ENCODE measurements around the gene FOXL3.
"Not testable (repeated sequence)": the region's sequence is repeated elsewhere in the genome, so short reads cannot be mapped to it uniquely, and the experiment has no call there.

FOXL3 gene

GRCh38 chr7:285731-286130 lies 4.2 kb upstream of the FOXL3 start:
- peaks cover 12% of the 10 kb centered on the region for H3K27me3 Mint-ChIP-seq (ENCODE audit: low read depth)
- no peak overlapping the region for H3K4me3 Mint-ChIP-seq
- H3K9me3 Mint-ChIP-seq, result no peaks in the 10 kb centered on the region
- no peak overlapping the region for H3K27ac Mint-ChIP-seq
- H3K36me3 Mint-ChIP-seq (ENCODE audit: low read depth), result no peaks in the 10 kb centered on the region
- no peaks in the 10 kb centered on the region for H3K4me1 Mint-ChIP-seq (ENCODE audit: low read depth)

GRCh38 chr7:286266-286665 lies 3.7 kb upstream of the FOXL3 start:
- H3K27me3 Mint-ChIP-seq (ENCODE audit: low read depth), result peaks cover 14% of the 10 kb centered on the region
- H3K36me3 Mint-ChIP-seq (ENCODE audit: low read depth), result no peaks in the 10 kb centered on the region
- H3K9me3 Mint-ChIP-seq, result no peaks in the 10 kb centered on the region
- H3K27ac Mint-ChIP-seq, result no peak overlapping the region
- H3K4me3 Mint-ChIP-seq, result no peak overlapping the region
- no peaks in the 10 kb centered on the region for H3K4me1 Mint-ChIP-seq (ENCODE audit: low read depth)

DNA sequence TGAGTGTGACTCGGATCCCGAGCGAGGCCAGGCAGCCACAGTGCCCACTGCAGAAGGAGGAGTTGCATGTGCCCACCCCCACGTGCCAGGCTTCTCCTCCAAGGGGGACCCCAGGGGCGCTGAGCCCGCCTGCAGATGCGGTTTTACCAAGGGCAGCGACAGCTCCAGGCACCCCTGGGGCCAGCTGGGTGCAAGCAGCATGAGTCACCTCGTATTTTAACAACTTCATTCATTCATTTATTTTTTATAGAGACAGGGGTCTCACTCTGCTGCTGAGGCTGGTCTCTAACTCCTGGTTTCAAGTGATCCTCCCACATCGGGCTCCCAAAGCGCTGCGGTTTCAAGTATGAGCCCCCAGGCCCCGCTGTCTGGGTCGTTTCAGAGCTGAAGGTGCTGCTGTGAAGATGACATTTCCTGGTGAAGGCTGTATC lies 1.3 kb upstream of the FOXL3 start:
- H3K27me3 Mint-ChIP-seq (ENCODE audit: low read depth), result peaks cover 34% of the 10 kb centered on the region
- H3K4me3 Mint-ChIP-seq, result no peak overlapping the region
- no peaks in the 10 kb centered on the region for H3K9me3 Mint-ChIP-seq
- H3K27ac Mint-ChIP-seq, result no peak overlapping the region
- no peaks in the 10 kb centered on the region for H3K4me1 Mint-ChIP-seq (ENCODE audit: low read depth)
- no peaks in the 10 kb centered on the region for H3K36me3 Mint-ChIP-seq (ENCODE audit: low read depth)

GRCh38 chr7:289209-289755 lies 688 bp upstream of the FOXL3 start:
- Mint-ChIP-seq H3K4me1 (ENCODE audit: low read depth) (no peaks in the 10 kb centered on the region), H3K4me3 (no peak overlapping the region), H3K9me3 (no peaks in the 10 kb centered on the region), H3K27me3 (ENCODE audit: low read depth) (peaks cover 34% of the 10 kb centered on the region), H3K27ac (no peak overlapping the region), H3K36me3 (ENCODE audit: low read depth) (no peaks in the 10 kb centered on the region)

DNA sequence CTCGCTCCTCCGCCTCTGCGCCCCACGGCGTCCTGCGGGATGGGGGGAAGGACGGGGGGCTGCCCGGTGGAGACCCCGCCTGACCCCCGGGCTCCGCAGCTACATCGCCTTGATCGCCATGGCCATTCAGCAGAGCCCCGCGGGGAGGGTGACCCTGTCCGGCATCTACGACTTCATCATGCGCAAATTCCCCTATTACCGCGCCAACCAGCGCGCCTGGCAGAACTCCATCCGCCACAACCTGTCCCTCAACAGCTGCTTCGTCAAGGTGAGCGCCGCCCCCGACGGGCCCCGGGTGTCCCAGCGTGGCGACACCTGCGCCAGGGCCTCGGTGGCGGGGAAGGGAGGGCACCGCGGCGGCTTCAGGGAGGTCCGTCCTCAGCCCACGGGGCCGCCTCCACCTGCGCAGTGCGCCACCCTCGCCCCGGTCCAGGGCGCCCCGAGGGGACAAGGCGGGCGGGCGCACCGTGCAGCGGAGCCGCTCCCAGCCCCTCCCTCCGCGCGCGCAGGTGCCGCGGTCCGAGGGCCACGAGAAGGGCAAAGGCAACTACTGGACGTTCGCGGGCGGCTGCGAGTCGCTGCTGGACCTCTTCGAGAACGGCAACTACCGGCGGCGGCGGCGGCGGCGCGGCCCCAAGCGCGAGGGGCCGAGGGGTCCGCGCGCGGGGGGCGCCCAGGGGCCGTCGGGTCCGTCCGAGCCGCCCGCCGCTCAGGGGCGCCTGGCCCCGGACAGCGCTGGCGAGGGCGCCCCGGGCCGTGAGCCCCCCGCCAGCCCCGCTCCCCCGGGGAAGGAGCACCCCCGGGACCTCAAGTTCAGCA lies 793 bp downstream of the FOXL3 start:
- Mint-ChIP-seq H3K36me3 (ENCODE audit: low read depth) (no peaks in the 10 kb centered on the region), H3K4me3 (no peak overlapping the region), H3K27ac (no peak overlapping the region), H3K9me3 (no peaks in the 10 kb centered on the region), H3K27me3 (ENCODE audit: low read depth) (peaks cover 34% of the 10 kb centered on the region), H3K4me1 (ENCODE audit: low read depth) (no peaks in the 10 kb centered on the region)

- Mint-ChIP-seq H3K36me3 (ENCODE audit: low read depth) (no peaks in the 10 kb centered on the region), H3K4me1 (ENCODE audit: low read depth) (no peaks in the 10 kb centered on the region), H3K4me3 (no peak overlapping the region), H3K27me3 (ENCODE audit: low read depth) (peaks cover 34% of the 10 kb centered on the region), H3K27ac (no peak overlapping the region), H3K9me3 (no peaks in the 10 kb centered on the region)
Observed at GRCh38 chr7:291373-292092, 1.6 kb downstream of the FOXL3 start.

- peaks cover 34% of the 10 kb centered on the region for H3K27me3 Mint-ChIP-seq (ENCODE audit: low read depth)
- H3K27ac Mint-ChIP-seq, result no peak overlapping the region
- H3K4me1 Mint-ChIP-seq (ENCODE audit: low read depth), result no peaks in the 10 kb centered on the region
- H3K9me3 Mint-ChIP-seq, result no peaks in the 10 kb centered on the region
- no peaks in the 10 kb centered on the region for H3K36me3 Mint-ChIP-seq (ENCODE audit: low read depth)
- no peak overlapping the region for H3K4me3 Mint-ChIP-seq
Observed at GRCh38 chr7:292226-292625, 2.3 kb downstream of the FOXL3 start.

DNA sequence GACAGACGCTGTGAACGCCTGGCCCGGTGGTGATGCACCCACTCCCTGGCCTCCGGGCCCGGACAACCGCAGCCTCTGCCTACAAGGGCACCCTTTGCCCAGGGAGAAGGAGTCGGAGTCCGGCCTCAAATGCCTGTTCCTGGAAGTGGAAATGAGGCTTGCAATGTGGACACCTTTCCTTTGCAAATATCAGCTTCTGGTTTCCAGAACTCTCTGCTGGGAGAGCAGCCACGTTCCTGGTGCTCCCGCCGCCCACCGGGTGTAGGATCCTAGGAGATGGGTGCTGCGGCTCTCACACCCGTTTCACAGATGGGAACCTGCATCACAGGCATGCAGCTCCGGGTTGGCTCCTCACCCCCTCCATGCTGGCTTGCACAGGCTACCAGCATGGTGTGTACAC lies 2.9 kb downstream of the FOXL3 start:
- Mint-ChIP-seq H3K4me3 (no peak overlapping the region), H3K36me3 (ENCODE audit: low read depth) (no peaks in the 10 kb centered on the region), H3K9me3 (no peaks in the 10 kb centered on the region), H3K4me1 (ENCODE audit: low read depth) (no peaks in the 10 kb centered on the region), H3K27ac (no peak overlapping the region), H3K27me3 (ENCODE audit: low read depth) (peaks cover 30% of the 10 kb centered on the region)

DNA sequence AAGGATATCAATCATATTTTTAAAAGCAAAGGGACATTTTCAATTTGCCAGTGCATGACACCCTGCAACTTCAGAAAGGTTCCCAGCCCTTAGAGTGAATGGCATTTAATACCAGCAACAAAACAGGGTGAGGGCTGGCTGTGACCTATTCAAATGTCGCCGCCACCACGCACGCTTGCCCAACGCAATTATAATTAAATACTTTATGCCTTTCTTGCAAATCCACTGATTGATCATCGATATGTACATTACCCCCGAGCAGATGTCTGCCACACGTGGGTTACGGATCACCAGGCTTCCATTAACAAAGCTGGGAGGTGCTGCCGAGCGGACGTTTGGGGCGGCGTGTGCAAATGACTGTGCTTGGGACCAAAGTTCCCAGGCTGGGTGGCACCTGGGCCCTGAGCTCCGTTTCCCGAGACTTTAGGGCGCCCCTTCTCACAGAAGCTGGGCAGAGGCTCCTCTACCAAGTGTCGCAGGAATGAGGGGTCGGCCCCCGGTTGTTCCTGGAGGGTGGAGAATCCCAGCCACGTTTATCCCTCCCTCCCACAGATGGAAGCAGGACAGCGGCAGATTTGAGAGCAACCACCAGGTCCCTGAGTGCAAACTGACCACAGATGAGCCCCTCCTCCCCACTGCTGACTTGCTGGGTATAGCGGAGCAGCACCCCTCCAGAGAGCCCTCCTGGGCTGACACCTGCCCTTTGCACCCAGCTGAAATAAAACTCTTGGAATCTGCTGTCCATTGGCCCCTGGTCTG lies 3.9 kb downstream of the FOXL3 start:
- Mint-ChIP-seq H3K4me3 (no peak overlapping the region), H3K4me1 (ENCODE audit: low read depth) (no peaks in the 10 kb centered on the region), H3K27me3 (ENCODE audit: low read depth) (peaks cover 26% of the 10 kb centered on the region), H3K9me3 (no peaks in the 10 kb centered on the region), H3K27ac (no peak overlapping the region), H3K36me3 (ENCODE audit: low read depth) (no peaks in the 10 kb centered on the region)

DNA sequence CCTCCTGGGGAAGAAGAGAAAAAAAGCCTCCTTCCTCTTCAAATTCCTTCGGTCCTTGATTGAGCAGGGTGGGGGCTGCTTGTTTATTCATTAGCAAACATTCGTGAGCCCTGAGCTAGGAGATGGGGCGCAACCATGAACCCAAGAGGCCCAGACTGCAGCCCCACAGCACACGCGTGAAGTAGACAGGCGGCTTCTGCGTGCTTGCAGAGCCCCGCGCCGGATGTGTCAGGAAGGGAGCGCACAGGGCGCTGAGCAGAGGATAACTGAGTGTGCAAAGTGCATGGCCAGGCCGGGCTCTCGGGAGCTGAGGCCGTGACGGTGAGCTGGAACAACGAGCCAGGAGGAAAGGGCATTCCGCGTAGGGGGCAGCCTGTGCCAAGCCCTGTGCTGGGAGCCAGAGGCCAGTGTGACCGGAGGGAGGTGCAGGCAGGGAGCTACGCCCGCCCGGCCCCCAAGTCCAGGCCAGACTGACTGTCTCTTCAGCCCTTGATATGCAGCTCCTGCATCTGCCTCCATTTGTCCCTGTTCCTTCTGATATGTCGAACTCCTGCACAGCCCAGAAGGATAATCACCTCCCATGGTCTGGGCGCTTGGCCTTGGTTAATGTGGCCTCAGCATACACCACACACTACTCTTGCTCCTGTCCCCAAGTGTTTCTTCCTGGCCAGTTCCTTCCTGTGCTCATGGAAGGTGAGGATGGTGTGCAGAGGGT lies 4.6 kb downstream of the FOXL3 start:
- H3K4me3 Mint-ChIP-seq, result no peak overlapping the region

GRCh38 chr7:295155-296154 lies 5.5 kb downstream of the FOXL3 start:
- Mint-ChIP-seq H3K36me3 (ENCODE audit: low read depth) (no peaks in the 10 kb centered on the region), H3K4me1 (ENCODE audit: low read depth) (no peaks in the 10 kb centered on the region), H3K27me3 (ENCODE audit: low read depth) (peaks cover 22% of the 10 kb centered on the region), H3K4me3 (no peak overlapping the region), H3K9me3 (no peaks in the 10 kb centered on the region), H3K27ac (no peak overlapping the region)

More for the DNA sequence above, 4.6 kb downstream of the FOXL3 start:
- Mint-ChIP-seq H3K36me3 (ENCODE audit: low read depth) (no peaks in the 10 kb centered on the region), H3K27me3 (ENCODE audit: low read depth) (peaks cover 22% of the 10 kb centered on the region), H3K4me1 (ENCODE audit: low read depth) (no peaks in the 10 kb centered on the region), H3K9me3 (no peaks in the 10 kb centered on the region), H3K27ac (no peak overlapping the region)

DNA sequence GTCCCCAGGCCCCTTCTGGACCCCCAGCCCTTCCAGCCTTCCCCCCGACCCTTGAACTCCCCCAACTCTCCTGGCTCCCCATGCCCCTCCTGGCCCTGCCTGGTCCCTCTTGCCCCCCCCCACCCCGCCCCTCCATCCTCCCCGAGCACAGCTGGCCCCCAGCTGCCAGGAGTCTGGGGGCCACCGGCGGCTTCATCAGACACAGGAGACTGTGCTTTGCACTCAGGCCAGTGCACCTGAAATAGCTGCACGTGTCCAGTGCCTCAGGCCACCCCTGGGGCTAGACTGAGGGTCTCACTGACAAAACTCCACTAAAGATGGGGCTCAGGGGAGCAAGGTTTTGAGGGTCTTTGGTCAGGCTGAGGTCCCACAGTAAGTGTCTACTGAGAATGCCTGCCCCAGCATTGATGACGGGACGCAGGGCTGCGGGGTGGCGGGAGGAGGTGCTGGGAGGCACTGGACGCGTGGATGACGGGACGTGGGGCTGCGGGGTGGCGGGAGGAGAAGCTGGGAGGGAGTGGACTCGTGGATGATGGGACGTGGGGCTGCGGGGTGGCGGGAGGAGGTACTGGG lies 6.5 kb downstream of the FOXL3 start:
- no peaks in the 10 kb centered on the region for H3K4me1 Mint-ChIP-seq (ENCODE audit: low read depth)
- H3K27ac Mint-ChIP-seq, result no peak overlapping the region
- no peaks in the 10 kb centered on the region for H3K9me3 Mint-ChIP-seq
- H3K27me3 Mint-ChIP-seq (ENCODE audit: low read depth), result peaks cover 19% of the 10 kb centered on the region
- H3K4me3 Mint-ChIP-seq, result no peak overlapping the region
- H3K36me3 Mint-ChIP-seq (ENCODE audit: low read depth), result no peaks in the 10 kb centered on the region

- not testable (repeated sequence) for H3K36me3 Mint-ChIP-seq (ENCODE audit: low read depth); H3K9me3 Mint-ChIP-seq; H3K4me3 Mint-ChIP-seq; H3K27ac Mint-ChIP-seq; H3K4me1 Mint-ChIP-seq (ENCODE audit: low read depth)
- H3K27me3 Mint-ChIP-seq (ENCODE audit: low read depth), result peaks cover 12% of the 10 kb centered on the region
Observed at GRCh38 chr7:297141-297540, 7.2 kb downstream of the FOXL3 start.
